ENCODE measurements around the gene ACOT11.
"Not testable (repeated sequence)": the region's sequence is repeated elsewhere in the genome, so short reads cannot be mapped to it uniquely, and the experiment has no call there.

ACOT11 gene

DNA sequence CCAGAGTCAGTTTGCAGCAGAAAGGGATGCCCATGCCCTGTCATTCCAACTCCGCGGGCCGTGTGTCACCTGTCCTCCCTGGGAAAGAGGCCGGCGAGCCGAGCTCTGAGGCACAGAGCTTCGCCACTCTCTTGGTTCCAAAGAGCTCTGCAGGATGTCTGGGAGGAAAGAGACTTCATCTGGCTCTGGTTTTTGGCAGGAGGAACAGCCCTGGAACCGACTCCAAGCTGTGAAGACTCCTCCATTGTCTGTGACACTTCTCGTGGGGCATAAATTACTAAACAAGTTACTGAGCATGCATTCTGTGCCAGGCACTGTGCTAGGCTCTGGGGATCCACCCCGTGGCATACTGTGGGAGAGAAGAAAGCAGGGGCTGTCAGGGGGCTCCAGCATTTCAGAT is 79.2 kb downstream of the ACOT11 start:
- ATAC-seq = no peak
- no peak for TF ChIP-seq CSDC2 (CRISPR knock-in tag; IDR thresholded peaks at IDR 0.05)
- no peak for TF ChIP-seq RARB (CRISPR knock-in tag; IDR thresholded peaks at IDR 0.05)
- TF ChIP-seq TOX (CRISPR knock-in tag; IDR thresholded peaks at IDR 0.05; ENCODE audit: borderline replicate concordance) = no peak
- TF ChIP-seq ZFP30 (CRISPR knock-in tag; IDR thresholded peaks at IDR 0.05) = no peak
- TF ChIP-seq SNAI2 (CRISPR knock-in tag; IDR thresholded peaks at IDR 0.05) = no peak
- TF ChIP-seq ISL1 (CRISPR knock-in tag; IDR thresholded peaks at IDR 0.05) = no peak
- TF ChIP-seq ESRRG (CRISPR knock-in tag; IDR thresholded peaks at IDR 0.05) = no peak
- TF ChIP-seq, protein P1, sequence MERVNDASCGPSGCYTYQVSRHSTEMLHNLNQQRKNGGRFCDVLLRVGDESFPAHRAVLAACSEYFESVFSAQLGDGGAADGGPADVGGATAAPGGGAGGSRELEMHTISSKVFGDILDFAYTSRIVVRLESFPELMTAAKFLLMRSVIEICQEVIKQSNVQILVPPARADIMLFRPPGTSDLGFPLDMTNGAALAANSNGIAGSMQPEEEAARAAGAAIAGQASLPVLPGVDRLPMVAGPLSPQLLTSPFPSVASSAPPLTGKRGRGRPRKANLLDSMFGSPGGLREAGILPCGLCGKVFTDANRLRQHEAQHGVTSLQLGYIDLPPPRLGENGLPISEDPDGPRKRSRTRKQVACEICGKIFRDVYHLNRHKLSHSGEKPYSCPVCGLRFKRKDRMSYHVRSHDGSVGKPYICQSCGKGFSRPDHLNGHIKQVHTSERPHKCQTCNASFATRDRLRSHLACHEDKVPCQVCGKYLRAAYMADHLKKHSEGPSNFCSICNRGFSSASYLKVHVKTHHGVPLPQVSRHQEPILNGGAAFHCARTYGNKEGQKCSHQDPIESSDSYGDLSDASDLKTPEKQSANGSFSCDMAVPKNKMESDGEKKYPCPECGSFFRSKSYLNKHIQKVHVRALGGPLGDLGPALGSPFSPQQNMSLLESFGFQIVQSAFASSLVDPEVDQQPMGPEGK (CRISPR knock-in tag; IDR thresholded peaks at IDR 0.05; ENCODE audit: borderline replicate concordance) = no peak
- no peak for TF ChIP-seq BACH2 (CRISPR knock-in tag; IDR thresholded peaks at IDR 0.05; ENCODE audit: borderline replicate concordance)
- no peak for TF ChIP-seq ZC3H10 (CRISPR knock-in tag; IDR thresholded peaks at IDR 0.05)
- TF ChIP-seq, protein P2, sequence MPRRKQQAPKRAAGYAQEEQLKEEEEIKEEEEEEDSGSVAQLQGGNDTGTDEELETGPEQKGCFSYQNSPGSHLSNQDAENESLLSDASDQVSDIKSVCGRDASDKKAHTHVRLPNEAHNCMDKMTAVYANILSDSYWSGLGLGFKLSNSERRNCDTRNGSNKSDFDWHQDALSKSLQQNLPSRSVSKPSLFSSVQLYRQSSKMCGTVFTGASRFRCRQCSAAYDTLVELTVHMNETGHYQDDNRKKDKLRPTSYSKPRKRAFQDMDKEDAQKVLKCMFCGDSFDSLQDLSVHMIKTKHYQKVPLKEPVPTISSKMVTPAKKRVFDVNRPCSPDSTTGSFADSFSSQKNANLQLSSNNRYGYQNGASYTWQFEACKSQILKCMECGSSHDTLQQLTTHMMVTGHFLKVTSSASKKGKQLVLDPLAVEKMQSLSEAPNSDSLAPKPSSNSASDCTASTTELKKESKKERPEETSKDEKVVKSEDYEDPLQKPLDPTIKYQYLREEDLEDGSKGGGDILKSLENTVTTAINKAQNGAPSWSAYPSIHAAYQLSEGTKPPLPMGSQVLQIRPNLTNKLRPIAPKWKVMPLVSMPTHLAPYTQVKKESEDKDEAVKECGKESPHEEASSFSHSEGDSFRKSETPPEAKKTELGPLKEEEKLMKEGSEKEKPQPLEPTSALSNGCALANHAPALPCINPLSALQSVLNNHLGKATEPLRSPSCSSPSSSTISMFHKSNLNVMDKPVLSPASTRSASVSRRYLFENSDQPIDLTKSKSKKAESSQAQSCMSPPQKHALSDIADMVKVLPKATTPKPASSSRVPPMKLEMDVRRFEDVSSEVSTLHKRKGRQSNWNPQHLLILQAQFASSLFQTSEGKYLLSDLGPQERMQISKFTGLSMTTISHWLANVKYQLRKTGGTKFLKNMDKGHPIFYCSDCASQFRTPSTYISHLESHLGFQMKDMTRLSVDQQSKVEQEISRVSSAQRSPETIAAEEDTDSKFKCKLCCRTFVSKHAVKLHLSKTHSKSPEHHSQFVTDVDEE (CRISPR knock-in tag; IDR thresholded peaks at IDR 0.05) = no peak
- TF ChIP-seq ZFP3 (CRISPR knock-in tag; IDR thresholded peaks at IDR 0.05) = no peak
- TF ChIP-seq ZNF70 (CRISPR knock-in tag; IDR thresholded peaks at IDR 0.05) = no peak
- no peak for TF ChIP-seq ZNF565 (CRISPR knock-in tag; conservative IDR thresholded peaks at IDR 0.05; ENCODE audit: low read depth)
- no peak for TF ChIP-seq OSR1 (CRISPR knock-in tag; IDR thresholded peaks at IDR 0.05)
- TF ChIP-seq, protein P3, sequence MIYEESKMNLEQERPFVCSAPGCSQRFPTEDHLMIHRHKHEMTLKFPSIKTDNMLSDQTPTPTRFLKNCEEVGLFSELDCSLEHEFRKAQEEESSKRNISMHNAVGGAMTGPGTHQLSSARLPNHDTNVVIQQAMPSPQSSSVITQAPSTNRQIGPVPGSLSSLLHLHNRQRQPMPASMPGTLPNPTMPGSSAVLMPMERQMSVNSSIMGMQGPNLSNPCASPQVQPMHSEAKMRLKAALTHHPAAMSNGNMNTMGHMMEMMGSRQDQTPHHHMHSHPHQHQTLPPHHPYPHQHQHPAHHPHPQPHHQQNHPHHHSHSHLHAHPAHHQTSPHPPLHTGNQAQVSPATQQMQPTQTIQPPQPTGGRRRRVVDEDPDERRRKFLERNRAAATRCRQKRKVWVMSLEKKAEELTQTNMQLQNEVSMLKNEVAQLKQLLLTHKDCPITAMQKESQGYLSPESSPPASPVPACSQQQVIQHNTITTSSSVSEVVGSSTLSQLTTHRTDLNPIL (CRISPR knock-in tag; IDR thresholded peaks at IDR 0.05; ENCODE audit: low read depth) = no peak
- no peak for TF ChIP-seq ZNF8 (CRISPR knock-in tag; IDR thresholded peaks at IDR 0.05)
- TF ChIP-seq, protein P4, sequence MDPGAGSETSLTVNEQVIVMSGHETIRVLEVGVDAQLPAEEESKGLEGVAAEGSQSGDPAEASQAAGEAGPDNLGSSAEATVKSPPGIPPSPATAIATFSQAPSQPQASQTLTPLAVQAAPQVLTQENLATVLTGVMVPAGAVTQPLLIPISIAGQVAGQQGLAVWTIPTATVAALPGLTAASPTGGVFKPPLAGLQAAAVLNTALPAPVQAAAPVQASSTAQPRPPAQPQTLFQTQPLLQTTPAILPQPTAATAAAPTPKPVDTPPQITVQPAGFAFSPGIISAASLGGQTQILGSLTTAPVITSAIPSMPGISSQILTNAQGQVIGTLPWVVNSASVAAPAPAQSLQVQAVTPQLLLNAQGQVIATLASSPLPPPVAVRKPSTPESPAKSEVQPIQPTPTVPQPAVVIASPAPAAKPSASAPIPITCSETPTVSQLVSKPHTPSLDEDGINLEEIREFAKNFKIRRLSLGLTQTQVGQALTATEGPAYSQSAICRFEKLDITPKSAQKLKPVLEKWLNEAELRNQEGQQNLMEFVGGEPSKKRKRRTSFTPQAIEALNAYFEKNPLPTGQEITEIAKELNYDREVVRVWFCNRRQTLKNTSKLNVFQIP (CRISPR knock-in tag; IDR thresholded peaks at IDR 0.05; ENCODE audit: borderline replicate concordance, low read depth) = no peak

GRCh38 chr1:54635804-54636203 is 87.8 kb downstream of the ACOT11 start:
- ATAC-seq = not testable (repeated sequence)

DNA sequence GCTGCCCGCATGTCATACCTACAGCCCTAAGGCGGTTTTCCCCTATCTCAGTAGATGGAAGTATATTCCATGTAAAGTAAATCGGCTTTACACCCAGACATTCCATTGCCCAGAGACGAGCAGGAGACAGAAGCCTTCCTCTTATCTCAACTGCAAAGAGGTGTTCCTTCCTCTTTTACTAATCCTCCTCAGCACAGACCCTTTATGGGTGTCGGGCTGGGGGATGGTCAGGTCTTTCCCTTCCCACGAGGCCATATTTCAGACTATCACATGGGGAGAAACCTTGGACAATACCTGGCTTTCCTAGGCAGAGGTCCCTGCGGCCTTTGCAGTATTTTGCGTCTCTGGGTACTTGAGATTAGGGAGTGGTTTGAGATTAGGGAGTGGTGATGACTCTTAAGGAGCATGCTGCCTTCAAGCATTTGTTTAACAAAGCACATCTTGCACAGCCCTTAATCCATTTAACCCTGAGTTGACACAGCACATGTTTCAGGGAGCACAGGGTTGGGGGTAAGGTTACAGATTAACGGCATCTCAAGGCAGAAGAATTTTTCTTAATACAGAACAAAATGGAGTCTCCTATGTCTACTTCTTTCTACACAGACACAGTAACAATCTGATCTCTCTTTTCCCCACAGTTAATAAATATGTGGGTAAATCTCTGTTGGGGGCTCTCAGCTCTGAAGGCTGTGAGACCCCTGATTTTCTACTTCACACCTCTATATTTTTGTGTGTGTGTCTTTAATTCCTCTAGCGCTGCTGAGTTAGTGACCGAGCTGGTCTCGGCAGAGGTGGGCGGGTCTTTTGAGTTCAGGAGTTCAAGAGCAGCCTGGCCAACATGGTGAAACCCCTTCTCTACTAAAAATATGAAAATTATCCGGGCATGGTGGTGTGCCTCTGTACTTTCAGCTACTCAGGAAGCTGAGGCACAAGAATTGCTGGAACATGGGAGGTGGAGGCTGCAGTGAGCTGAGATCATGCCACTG is 88.7 kb downstream of the ACOT11 start:
- not testable (repeated sequence) for ATAC-seq

GRCh38 chr1:54640361-54640760 is 92.3 kb downstream of the ACOT11 start:
- no peak for ATAC-seq
- TF ChIP-seq BACH2 (CRISPR knock-in tag; IDR thresholded peaks at IDR 0.05; ENCODE audit: borderline replicate concordance) (no peak), OSR1 (CRISPR knock-in tag; IDR thresholded peaks at IDR 0.05) (no peak), CSRNP3 (CRISPR knock-in tag; IDR thresholded peaks at IDR 0.05) (no peak)
- TF ChIP-seq, protein P4 (CRISPR knock-in tag; IDR thresholded peaks at IDR 0.05; ENCODE audit: borderline replicate concordance, low read depth) = no peak
- TF ChIP-seq, protein P1 (CRISPR knock-in tag; IDR thresholded peaks at IDR 0.05; ENCODE audit: borderline replicate concordance) = no peak
- TF ChIP-seq, protein P2 (CRISPR knock-in tag; IDR thresholded peaks at IDR 0.05) = no peak
